Loucy (cell line): ENCODE measurements around the gene MSN.

Experiments
- H2AFZ ChIP-seq: fragments of 200-600 bp; sonication (generic); 2 replicates; pipeline ENCODE4 v1.6.0; 2016; ENCODE audit warnings: antibody characterized with exemption, mild to moderate bottlenecking, low read length, moderate library complexity
- H3F3A ChIP-seq: fragments of 200-600 bp; 2 replicates; pipeline ENCODE4 v1.6.0; 2016; ENCODE audit warnings: antibody characterized with exemption, low read depth, mild to moderate bottlenecking
- H3K27me3 ChIP-seq: fragments of 200-600 bp; sonication (generic); 2 replicates; pipeline ENCODE4 v1.6.1; 2014; ENCODE audit warnings: low read length, mild to moderate bottlenecking; ENCODE audit not compliant: insufficient read depth, poor library complexity, severe bottlenecking
- H3K36me3 ChIP-seq: fragments of 200-600 bp; sonication (generic); 2 replicates; pipeline ENCODE4 v1.6.1; 2016; ENCODE audit warnings: low read length; ENCODE audit not compliant: insufficient read depth
- H3K4me1 ChIP-seq: fragments of 200-600 bp; sonication (generic); 2 replicates; pipeline ENCODE4 v1.5.1; 2014; ENCODE audit warnings: low read length, mild to moderate bottlenecking; ENCODE audit not compliant: insufficient read depth, poor library complexity, severe bottlenecking
- H3K4me2 ChIP-seq: fragments of 200-600 bp; sonication (generic); 2 replicates; pipeline ENCODE4 v1.6.0; 2014; ENCODE audit warnings: antibody characterized with exemption, low read length, low read depth, mild to moderate bottlenecking; ENCODE audit not compliant: poor library complexity, severe bottlenecking
- H3K4me3 ChIP-seq: fragments of 200-600 bp; sonication (generic); 2 replicates; pipeline ENCODE4 v1.5.1; 2014; ENCODE audit warnings: low read length, mild to moderate bottlenecking, mixed read lengths; ENCODE audit not compliant: poor library complexity, severe bottlenecking
- H3K79me2 ChIP-seq: fragments of 200-600 bp; sonication (generic); 2 replicates; pipeline ENCODE4 v1.6.1; 2014; ENCODE audit warnings: low read length; ENCODE audit not compliant: insufficient read depth
- H3K9ac ChIP-seq: fragments of 200-600 bp; sonication (generic); 2 replicates; pipeline ENCODE4 v1.6.0; 2014; ENCODE audit warnings: mild to moderate bottlenecking, low read depth, low read length, moderate library complexity; ENCODE audit not compliant: poor library complexity, severe bottlenecking
- H3K9me2 ChIP-seq: fragments of 200-600 bp; sonication (generic); replicated peaks from 2 replicates; pipeline ENCODE4 v1.6.1; 2016; ENCODE audit warnings: low read depth, low read length, mixed read lengths
- H3K9me3 ChIP-seq: fragments of 200-600 bp; sonication (generic); 2 replicates; pipeline ENCODE4 v1.6.1; 2014; ENCODE audit warnings: mild to moderate bottlenecking, antibody characterized with exemption, low read length, low read depth; ENCODE audit not compliant: insufficient read depth
- H4K20me1 ChIP-seq: fragments of 200-600 bp; sonication (generic); 2 replicates; pipeline ENCODE4 v1.6.0; 2014; ENCODE audit warnings: antibody characterized with exemption, low read length, mild to moderate bottlenecking; ENCODE audit not compliant: insufficient read depth, poor library complexity, severe bottlenecking
- EZH2phosphoT487 ChIP-seq: fragments of 200-600 bp; IDR thresholded peaks from 2 replicates; pipeline ENCODE4 v1.6.1; 2018; ENCODE audit warnings: antibody characterized with exemption, mild to moderate bottlenecking, moderate library complexity, borderline replicate concordance
- TF ChIP-seq, protein P1 (sequence below): fragments of 200-600 bp; sonication (generic); conservative IDR thresholded peaks from 2 replicates; pipeline ENCODE4 v1.5.1; 2014; ENCODE audit warnings: mild to moderate bottlenecking, antibody characterized with exemption, low read length

MSN gene

DNA sequence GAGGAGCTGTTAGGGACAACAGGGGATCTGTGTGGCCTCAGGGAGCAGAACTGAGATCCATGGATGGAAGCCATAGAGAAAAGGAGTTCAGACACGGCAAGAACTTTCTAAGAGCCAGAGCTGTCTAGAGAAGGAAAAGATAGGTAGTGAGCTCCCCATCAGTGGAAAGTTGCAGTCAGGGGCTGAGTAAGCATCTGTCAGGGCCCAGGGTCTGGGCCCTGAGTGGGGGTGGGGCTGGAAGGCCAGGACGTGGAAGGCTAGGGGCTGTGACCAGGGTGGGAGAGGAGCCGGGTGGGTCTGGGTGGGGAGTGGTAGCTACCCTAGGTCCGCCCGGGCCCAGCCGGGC is 324 bp upstream of the MSN start:
- Histone ChIP-seq H3K4me3 (peak overlapping the region; percentile 98), H3K4me2 (peak overlapping the region; percentile 47), H3K9ac (peak overlapping the region; percentile 99), H3K36me3 (no peaks in the 10 kb centered on the region), H2AFZ (no peak overlapping the region), H3K9me3 (no peaks in the 10 kb centered on the region), H3K9me2 (no peaks in the 10 kb centered on the region), H3K27me3 (no peaks in the 10 kb centered on the region), H4K20me1 (peaks cover 35% of the 10 kb centered on the region), H3F3A (no peaks in the 10 kb centered on the region), H3K4me1 (peaks cover 22% of the 10 kb centered on the region), H3K79me2 (peaks cover 45% of the 10 kb centered on the region)
- no peak for TF ChIP-seq EZH2phosphoT487
- TF ChIP-seq, protein P1, sequence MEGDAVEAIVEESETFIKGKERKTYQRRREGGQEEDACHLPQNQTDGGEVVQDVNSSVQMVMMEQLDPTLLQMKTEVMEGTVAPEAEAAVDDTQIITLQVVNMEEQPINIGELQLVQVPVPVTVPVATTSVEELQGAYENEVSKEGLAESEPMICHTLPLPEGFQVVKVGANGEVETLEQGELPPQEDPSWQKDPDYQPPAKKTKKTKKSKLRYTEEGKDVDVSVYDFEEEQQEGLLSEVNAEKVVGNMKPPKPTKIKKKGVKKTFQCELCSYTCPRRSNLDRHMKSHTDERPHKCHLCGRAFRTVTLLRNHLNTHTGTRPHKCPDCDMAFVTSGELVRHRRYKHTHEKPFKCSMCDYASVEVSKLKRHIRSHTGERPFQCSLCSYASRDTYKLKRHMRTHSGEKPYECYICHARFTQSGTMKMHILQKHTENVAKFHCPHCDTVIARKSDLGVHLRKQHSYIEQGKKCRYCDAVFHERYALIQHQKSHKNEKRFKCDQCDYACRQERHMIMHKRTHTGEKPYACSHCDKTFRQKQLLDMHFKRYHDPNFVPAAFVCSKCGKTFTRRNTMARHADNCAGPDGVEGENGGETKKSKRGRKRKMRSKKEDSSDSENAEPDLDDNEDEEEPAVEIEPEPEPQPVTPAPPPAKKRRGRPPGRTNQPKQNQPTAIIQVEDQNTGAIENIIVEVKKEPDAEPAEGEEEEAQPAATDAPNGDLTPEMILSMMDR, result no peak

DNA sequence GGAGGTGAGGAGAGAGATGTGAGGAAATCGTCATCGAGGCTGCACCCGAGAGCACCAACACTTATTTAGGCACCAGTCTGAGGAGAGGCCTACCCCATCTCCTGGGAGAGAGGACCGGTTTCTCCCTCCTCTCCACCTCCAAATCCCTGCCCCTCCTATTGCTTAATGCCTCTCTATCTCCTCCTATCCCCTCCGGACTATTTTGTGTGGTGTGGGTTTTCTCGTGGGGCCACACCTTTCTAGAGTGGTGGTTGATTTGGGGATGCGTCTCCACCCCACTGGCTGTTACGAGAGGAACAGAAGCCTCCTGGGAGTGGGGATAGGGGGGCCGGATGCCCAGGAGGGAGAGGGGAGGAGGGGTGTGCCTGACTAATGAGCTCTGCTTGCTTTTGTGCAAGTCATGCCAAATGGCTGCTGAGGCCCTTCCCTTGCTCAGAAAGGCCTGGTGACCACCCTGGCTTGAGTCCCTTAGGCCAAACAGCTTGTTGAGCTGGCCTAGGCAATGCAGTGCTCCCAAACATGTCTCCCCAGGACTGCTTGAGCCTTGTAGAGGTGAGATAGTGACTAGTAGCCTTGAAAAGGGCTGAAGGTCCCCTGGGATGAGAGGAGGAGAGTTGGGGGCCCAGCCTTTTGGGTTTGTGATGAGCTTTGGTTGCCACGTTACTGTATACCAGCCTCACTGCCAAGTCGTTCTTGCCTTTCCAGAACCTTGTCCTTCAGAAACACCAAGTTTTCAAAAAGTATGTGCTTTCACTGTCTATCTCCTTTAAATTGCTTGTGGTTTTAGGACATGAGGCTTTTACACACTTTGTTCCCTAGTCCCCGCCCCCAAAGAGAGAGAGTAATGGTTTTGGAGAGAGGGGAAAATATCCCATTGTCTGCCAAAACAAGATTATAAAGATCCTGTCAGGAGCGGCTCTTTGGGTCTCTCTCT is 1.2 kb downstream of the MSN start:
- Histone ChIP-seq H3K4me1 (peaks cover 37% of the 10 kb centered on the region), H3F3A (no peaks in the 10 kb centered on the region), H3K36me3 (no peaks in the 10 kb centered on the region), H3K79me2 (peaks cover 60% of the 10 kb centered on the region), H3K9ac (peak overlapping the region; percentile 99), H2AFZ (no peak overlapping the region), H3K4me2 (peak overlapping the region; percentile 94), H3K4me3 (peak overlapping the region; percentile 98), H3K27me3 (no peaks in the 10 kb centered on the region), H4K20me1 (peaks cover 50% of the 10 kb centered on the region), H3K9me3 (no peaks in the 10 kb centered on the region), H3K9me2 (no peaks in the 10 kb centered on the region)
- TF ChIP-seq, protein P1, result no peak
- no peak for TF ChIP-seq EZH2phosphoT487

GRCh38 chrX:65671286-65671685 is 3.8 kb downstream of the MSN start:
- H3K9ac ChIP-seq, result peak overlapping the region; percentile 68
- peak overlapping the region; percentile 99 for H3K4me2 ChIP-seq
- TF ChIP-seq, protein P1, result no peak
- TF ChIP-seq EZH2phosphoT487, result no peak
- peaks cover 3% of the 10 kb centered on the region; the same call in 1 of the 2 replicates for H3K36me3 ChIP-seq
- peaks cover 87% of the 10 kb centered on the region for H3K79me2 ChIP-seq
- no peaks in the 10 kb centered on the region for H3K9me3 ChIP-seq
- no peaks in the 10 kb centered on the region for H3K27me3 ChIP-seq
- peak overlapping the region; percentile 80 for H3K4me3 ChIP-seq
- H3K4me1 ChIP-seq, result peaks cover 57% of the 10 kb centered on the region
- H3F3A ChIP-seq, result no peaks in the 10 kb centered on the region
- no peaks in the 10 kb centered on the region for H3K9me2 ChIP-seq
- peaks cover 74% of the 10 kb centered on the region for H4K20me1 ChIP-seq
- no peak overlapping the region for H2AFZ ChIP-seq
